Measurements from ENCODE around the gene MTERF4.

GRCh38 chr2:241052677-241053360 lies 49.3 kb downstream of the MTERF4 start:
- TF ChIP-seq CTCF (IDR thresholded peaks at IDR 0.05; ENCODE audit: low read length) (no peak), EZH2 (optimal IDR thresholded peaks at IDR 0.05; ENCODE audit: low read depth, low read length) (no peak), EZH2phosphoT487 (IDR thresholded peaks at IDR 0.05; ENCODE audit: low read length) (no peak)

All from MM.1S (cell line).